B cell (primary cell): Measurements from ENCODE around the gene SHB. TPM values are rescaled to one million over a fixed set of nuclear protein-coding genes. Genes with fewer than 3 reads are reported as not detected.

ENCODE experiments used
- ATAC-seq: fragments of 200-7000 bp; cut with Tn5 transposase; one replicate; pipeline ENCODE4 v1.10.0; 2021; ENCODE audit warnings: low read depth, mild to moderate bottlenecking, moderate number of reproducible peaks, moderate library complexity
- CTCF ChIA-PET: fragments of 350-600 bp; sonication (Branson Sonifier 250); formaldehyde crosslinking; loops from one replicate; lab custom pipeline; 2021; ENCODE audit warnings: antibody characterized with exemption, inconsistent platforms; lab: Charles Lee
- POLR2A ChIA-PET: fragments of 350-600 bp; sonication (Branson Sonifier 250); formaldehyde crosslinking; loops from one replicate; lab custom pipeline; 2021; ENCODE audit warnings: antibody characterized with exemption; lab: Charles Lee
- DNase-seq: peaks from one replicate; pipeline ENCODE4 v3.0.0; 2013
- H2AFZ ChIP-seq: 2 replicates; pipeline ENCODE4 v1.6.1; 2012; ENCODE audit warnings: mild to moderate bottlenecking, low read depth, low read length; ENCODE audit not compliant: insufficient read depth, poor library complexity, severe bottlenecking
- H3K27ac ChIP-seq, 2 donors: 1 replicate in 1 of 2; 2 replicates in 1 of 2; pipeline ENCODE4 v1.5.1; 2012 to 2013; ENCODE audit warnings: low read length in 2 of 2, mild to moderate bottlenecking in 2 of 2, moderate library complexity in 1 of 2
- H3K27me3 ChIP-seq, 4 experiments: fragments of 200-600 bp in 1 of 4; sonication (generic) in 1 of 4; replicated peaks in 1 of 4; 1 replicate in 2 of 4; 2 replicates in 2 of 4; pipeline versions ENCODE4 v1.6.1 to v1.7.0; 2013 to 2016; ENCODE audit warnings: low read length in 3 of 4, mild to moderate bottlenecking in 2 of 4, mixed read lengths in 1 of 4, moderate library complexity in 1 of 4; ENCODE audit not compliant: insufficient read depth in 4 of 4, control insufficient read depth in 3 of 4; ENCODE audit errors: control extremely low read depth in 1 of 4
- H3K36me3 ChIP-seq, 2 experiments: replicated peaks in 1 of 2; 1 replicate in 1 of 2; 2 replicates in 1 of 2; pipeline versions ENCODE4 v1.6.1 to v1.7.1; 2013; ENCODE audit warnings: low read length in 1 of 2; ENCODE audit not compliant: insufficient read depth in 2 of 2, control insufficient read depth in 1 of 2; ENCODE audit errors: control extremely low read depth in 1 of 2, extremely low read depth in 1 of 2
- H3K4me1 ChIP-seq, 2 donors: fragments of 200-600 bp in 1 of 2; sonication (generic) in 1 of 2; 1 replicate in 1 of 2; 2 replicates in 1 of 2; pipeline versions ENCODE4 v1.5.1 to v1.6.1; 2013 to 2017; ENCODE audit warnings: low read length in 2 of 2; ENCODE audit not compliant: control insufficient read depth in 2 of 2, insufficient read depth in 2 of 2
- H3K4me2 ChIP-seq: replicated peaks from 2 replicates; pipeline ENCODE3; 2012; ENCODE audit warnings: mild to moderate bottlenecking, low read depth, low read length; ENCODE audit not compliant: poor library complexity, severe bottlenecking
- H3K4me3 ChIP-seq, 5 experiments: fragments of 200-600 bp in 1 of 5; sonication (generic) in 1 of 5; 1 replicate in 3 of 5; 2 replicates in 2 of 5; pipeline versions ENCODE4 v1.5.1 to v1.7.0; 2011 to 2016; ENCODE audit warnings: low read length in 4 of 5, mild to moderate bottlenecking in 4 of 5, low read depth in 2 of 5, control low read depth in 1 of 5, moderate library complexity in 1 of 5; ENCODE audit not compliant: insufficient read depth in 1 of 5; ENCODE audit errors: control extremely low read depth in 1 of 5, extremely low read depth in 1 of 5
- H3K79me2 ChIP-seq: fragments of 200-600 bp; sonication (generic); one replicate; pipeline ENCODE4 v1.6.0; 2016; ENCODE audit warnings: low read length; ENCODE audit not compliant: control insufficient read depth, insufficient read depth
- H3K9ac ChIP-seq: fragments of 200-600 bp; sonication (generic); 2 replicates; pipeline ENCODE4 v1.6.1; 2017; ENCODE audit warnings: mild to moderate bottlenecking, low read length, moderate library complexity
- H3K9me3 ChIP-seq, 3 donors: one replicate each; pipeline versions ENCODE4 v1.6.1 to v1.7.1; 2013; ENCODE audit warnings: low read length in 2 of 3; ENCODE audit not compliant: control insufficient read depth in 2 of 3, insufficient read depth in 1 of 3; ENCODE audit errors: control extremely low read depth in 1 of 3
- H4K20me1 ChIP-seq: 2 replicates; pipeline ENCODE4 v1.6.0; 2012; ENCODE audit warnings: mild to moderate bottlenecking, low read length; ENCODE audit not compliant: insufficient read depth, control insufficient read depth, poor library complexity, severe bottlenecking
- H3K27ac Mint-ChIP-seq: one replicate; pipeline ENCODE4 v1.8.0; 2021; ENCODE audit warnings: mixed read lengths
- H3K27me3 Mint-ChIP-seq: one replicate; pipeline ENCODE4 v1.8.0; 2021; ENCODE audit warnings: mixed read lengths
- H3K4me1 Mint-ChIP-seq: one replicate; pipeline ENCODE4 v1.8.0; 2021; ENCODE audit warnings: mixed read lengths
- H3K4me3 Mint-ChIP-seq: one replicate; pipeline ENCODE4 v1.8.0; 2021; ENCODE audit warnings: mixed read lengths
- H3K9me3 Mint-ChIP-seq: one replicate; pipeline ENCODE4 v1.8.0; 2022; ENCODE audit warnings: mixed read lengths; ENCODE audit not compliant: insufficient read depth
- EZH2 ChIP-seq: IDR thresholded peaks from 2 replicates; pipeline ENCODE4 v1.6.1; 2012; ENCODE audit warnings: borderline replicate concordance, low read depth, mild to moderate bottlenecking, moderate library complexity, low read length; ENCODE audit not compliant: insufficient read depth, poor library complexity, severe bottlenecking
- WGBS: methylation state at CpG from one replicate; pipeline ENCODE4 v1.1.5; 2013; ENCODE audit warnings: missing lambda C conversion rate; ENCODE audit not compliant: insufficient coverage; 5-methylcytosine and 5-hydroxymethylcytosine counted together
- intact Hi-C: fragments of 100-400 bp; cut with micrococcal nuclease; formaldehyde crosslinking; loops from one replicate; pipeline ENCODE4 v1.10.0; 2022
- polyA plus RNA-seq: library from polyadenylated mRNA; depleted of rRNA; stranded (reverse); fragments of >200 nt; gene quantifications from 2 replicates; pipeline ENCODE4 v1.2.3, GENCODE V29; 2012
- total RNA-seq, 2 donors: library from RNA; stranded (reverse); fragments of 120-200 nt in 1 of 2; gene quantifications; 1 replicate in 1 of 2; 2 replicates in 1 of 2; pipeline versions ENCODE4 v1.2.3 to v1.2.4, GENCODE V29; 2013 to 2022
- TF ChIP-seq, protein P1 (sequence below): fragments of 200-600 bp; IDR thresholded peaks from one replicate; pipeline ENCODE4 v1.8.0; 2022; ENCODE audit warnings: antibody characterized with exemption, mild to moderate bottlenecking

The SHB gene
- total and polyA plus RNA-seq, 2 donors (not counting 1 experiment from before 2014, with no cell fraction given): 0.06 to 1.9 TPM

DNA sequence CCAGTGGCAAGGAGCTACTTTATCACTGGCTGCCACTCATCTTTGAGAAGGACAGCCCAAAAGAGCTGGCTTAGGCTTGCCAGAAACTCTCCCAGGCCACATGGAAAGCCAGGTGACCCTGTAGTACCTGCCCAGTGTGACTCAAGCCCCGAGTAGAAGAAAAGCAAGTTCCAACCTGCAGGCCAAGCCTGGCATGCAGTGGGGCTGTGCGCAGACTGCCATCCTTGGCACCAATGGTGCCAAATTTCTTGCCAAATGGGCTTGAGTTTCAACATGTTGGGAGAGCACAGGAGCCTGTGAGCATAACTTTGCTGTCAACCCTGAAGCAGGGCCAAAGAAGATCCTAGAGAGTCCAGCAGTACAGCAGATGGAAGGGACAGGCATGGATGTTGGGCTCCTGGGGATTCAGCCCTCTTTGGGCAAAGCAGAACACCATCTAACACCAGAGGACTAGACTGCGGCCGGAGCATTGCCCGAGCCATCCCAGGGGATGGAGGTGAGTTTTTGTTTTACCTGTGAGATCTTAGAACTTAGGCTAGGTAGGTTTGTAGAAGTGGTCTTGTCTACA is 27.3 kb upstream of the SHB start:
- no peak overlapping the region for H3K4me2 ChIP-seq
- DNase-seq: no peak

DNA sequence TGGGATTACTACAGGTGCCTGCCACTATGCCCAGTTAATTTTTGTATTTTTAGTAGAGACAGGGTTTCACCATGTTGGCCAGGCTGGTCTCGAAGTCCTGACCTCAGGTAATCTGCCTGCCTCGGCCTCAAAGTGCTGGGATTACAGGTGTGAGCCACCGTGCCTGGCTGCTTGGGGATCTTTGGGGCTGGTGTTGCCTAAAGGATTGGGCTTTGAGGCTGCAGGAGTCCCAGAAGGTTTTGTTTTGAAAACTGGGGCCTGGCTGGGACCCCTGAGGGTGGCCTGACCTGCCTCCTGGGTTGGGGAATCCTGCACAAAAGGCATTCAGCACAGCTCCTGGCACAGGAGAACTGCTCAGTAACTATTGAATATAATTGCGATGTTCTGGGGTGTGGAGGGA is 25.1 kb upstream of the SHB start:
- CTCF ChIA-PET: no interaction called here

More for the DNA sequence above, 27.3 kb upstream of the SHB start:
- H3K27ac ChIP-seq: no peak overlapping the region
- ChIA-PET POLR2A (no interaction called here), CTCF (interaction anchor here (1.0 to 1.4 kb wide), 2 partner anchors 8 to 9 kb away, joined by 3 to 4 read pairs; no protein-coding TSS in a partner anchor)
- no peaks in the 10 kb centered on the region for H3K4me1 Mint-ChIP-seq
- no peaks in the 10 kb centered on the region for H3K79me2 ChIP-seq
- no peak overlapping the region for H3K9ac ChIP-seq
- peaks cover 0 to 8% (median 2%) of the 10 kb centered on the region in 4 experiments for H3K27me3 ChIP-seq
- H3K4me3 ChIP-seq: no peak overlapping the region
- no peak overlapping the region for H3K4me3 Mint-ChIP-seq
- H3K4me1 ChIP-seq: no peaks in the 10 kb centered on the region
- H3K36me3 ChIP-seq: no peaks in the 10 kb centered on the region
- no peak overlapping the region for H2AFZ ChIP-seq
- H4K20me1 ChIP-seq: no peaks in the 10 kb centered on the region
- intact Hi-C loops: no loop called here
- H3K27me3 Mint-ChIP-seq: peaks cover 19% of the 10 kb centered on the region
- no peaks in the 10 kb centered on the region for H3K9me3 Mint-ChIP-seq
- no peaks in the 10 kb centered on the region for H3K9me3 ChIP-seq
- no peak for ATAC-seq
- 97% methylated on average over 3 of the region's 5 CpGs for WGBS
- H3K27ac Mint-ChIP-seq: no peak overlapping the region
- TF ChIP-seq, protein P1, sequence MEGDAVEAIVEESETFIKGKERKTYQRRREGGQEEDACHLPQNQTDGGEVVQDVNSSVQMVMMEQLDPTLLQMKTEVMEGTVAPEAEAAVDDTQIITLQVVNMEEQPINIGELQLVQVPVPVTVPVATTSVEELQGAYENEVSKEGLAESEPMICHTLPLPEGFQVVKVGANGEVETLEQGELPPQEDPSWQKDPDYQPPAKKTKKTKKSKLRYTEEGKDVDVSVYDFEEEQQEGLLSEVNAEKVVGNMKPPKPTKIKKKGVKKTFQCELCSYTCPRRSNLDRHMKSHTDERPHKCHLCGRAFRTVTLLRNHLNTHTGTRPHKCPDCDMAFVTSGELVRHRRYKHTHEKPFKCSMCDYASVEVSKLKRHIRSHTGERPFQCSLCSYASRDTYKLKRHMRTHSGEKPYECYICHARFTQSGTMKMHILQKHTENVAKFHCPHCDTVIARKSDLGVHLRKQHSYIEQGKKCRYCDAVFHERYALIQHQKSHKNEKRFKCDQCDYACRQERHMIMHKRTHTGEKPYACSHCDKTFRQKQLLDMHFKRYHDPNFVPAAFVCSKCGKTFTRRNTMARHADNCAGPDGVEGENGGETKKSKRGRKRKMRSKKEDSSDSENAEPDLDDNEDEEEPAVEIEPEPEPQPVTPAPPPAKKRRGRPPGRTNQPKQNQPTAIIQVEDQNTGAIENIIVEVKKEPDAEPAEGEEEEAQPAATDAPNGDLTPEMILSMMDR: no peak
- no peak for TF ChIP-seq EZH2

More for the DNA sequence above, 25.1 kb upstream of the SHB start:
- H3K79me2 ChIP-seq: no peaks in the 10 kb centered on the region
- no peaks in the 10 kb centered on the region for H4K20me1 ChIP-seq
- H3K27me3 Mint-ChIP-seq: peaks cover 10% of the 10 kb centered on the region
- TF ChIP-seq EZH2: no peak
- TF ChIP-seq, protein P1: no peak
- H3K9me3 ChIP-seq: no peaks in the 10 kb centered on the region
- no peak overlapping the region for H2AFZ ChIP-seq
- 94% methylated on average over 3 of the region's 4 CpGs for WGBS
- H3K27me3 ChIP-seq: no peaks in the 10 kb centered on the region
- POLR2A ChIA-PET: no interaction called here
- intact Hi-C loops: no loop called here
- DNase-seq (no peak), ATAC-seq (no peak)
- no peaks in the 10 kb centered on the region for H3K4me1 ChIP-seq
- H3K36me3 ChIP-seq: no peaks in the 10 kb centered on the region
- H3K4me1 Mint-ChIP-seq: no peaks in the 10 kb centered on the region
- no peak overlapping the region for H3K27ac ChIP-seq
- no peak overlapping the region for H3K4me3 ChIP-seq
- H3K9me3 Mint-ChIP-seq: no peaks in the 10 kb centered on the region
- H3K4me3 Mint-ChIP-seq: no peak overlapping the region
- H3K9ac ChIP-seq: no peak overlapping the region
- H3K4me2 ChIP-seq: no peak overlapping the region
- no peak overlapping the region for H3K27ac Mint-ChIP-seq
